HFF-Myc (cell line): ENCODE results near the gene UNC5A.

Experiments used
- DNase-seq: peaks from one replicate; pipeline ENCODE4 v3.0.0-alpha.2; 2011; ENCODE audit warnings: low read depth; ENCODE audit errors: extremely low read depth
- H3K4me3 ChIP-seq: replicated peaks from 2 replicates; pipeline ENCODE4 v1.5.1; 2011; ENCODE audit warnings: low read depth, mild to moderate bottlenecking, control low read depth, low read length
- CTCF ChIP-seq: IDR thresholded peaks from 2 replicates; pipeline ENCODE4 v1.5.1; 2012; ENCODE audit warnings: mild to moderate bottlenecking, low read depth, low read length, control low read depth; ENCODE audit errors: missing control alignments

The UNC5A gene

GRCh38 chr5:176809544-176810080 is 747 bp upstream of the UNC5A start:
- H3K4me3 ChIP-seq, result 0 out of 2 replicates have a peak overlapping the region, but pooled peaks have one; percentile 3
- no peak for DNase-seq
- no peak for TF ChIP-seq CTCF

GRCh38 chr5:176810687-176811501 is 535 bp downstream of the UNC5A start:
- TF ChIP-seq CTCF, result no peak
- DNase-seq, result no peak
- H3K4me3 ChIP-seq, result peak overlapping the region; percentile 28

- H3K4me3 ChIP-seq, result no peak overlapping the region
- DNase-seq, result no peak
These were observed 2.2 kb downstream of the UNC5A start for GRCh38 chr5:176812269-176813259.

GRCh38 chr5:176813587-176814312 is 3.4 kb downstream of the UNC5A start:
- no peak for TF ChIP-seq CTCF
- DNase-seq, result no peak
- H3K4me3 ChIP-seq, result no peak overlapping the region

More at GRCh38 chr5:176812269-176813259, 2.2 kb downstream of the UNC5A start:
- TF ChIP-seq CTCF, result peak; percentile 67

GRCh38 chr5:176814313-176814685 is 3.9 kb downstream of the UNC5A start:
- TF ChIP-seq CTCF, result no peak
- DNase-seq, result no peak
- H3K4me3 ChIP-seq, result no peak overlapping the region

- no peak for TF ChIP-seq CTCF
- no peak overlapping the region for H3K4me3 ChIP-seq
- DNase-seq, result no peak
These were observed 4.6 kb downstream of the UNC5A start for GRCh38 chr5:176814836-176815438.
